ENCODE results near the gene ZBTB16.

The ZBTB16 gene

GRCh38 chr11:114076921-114077331 is 17.4 kb downstream of the ZBTB16 start:
- no peak for DNase-seq (ENCODE audit: low spot score)
- H3K4me3 ChIP-seq: peak overlapping the region; percentile 63
- peak overlapping the region; percentile 91 to 92 for H3K27ac ChIP-seq
- TF ChIP-seq, protein P1, sequence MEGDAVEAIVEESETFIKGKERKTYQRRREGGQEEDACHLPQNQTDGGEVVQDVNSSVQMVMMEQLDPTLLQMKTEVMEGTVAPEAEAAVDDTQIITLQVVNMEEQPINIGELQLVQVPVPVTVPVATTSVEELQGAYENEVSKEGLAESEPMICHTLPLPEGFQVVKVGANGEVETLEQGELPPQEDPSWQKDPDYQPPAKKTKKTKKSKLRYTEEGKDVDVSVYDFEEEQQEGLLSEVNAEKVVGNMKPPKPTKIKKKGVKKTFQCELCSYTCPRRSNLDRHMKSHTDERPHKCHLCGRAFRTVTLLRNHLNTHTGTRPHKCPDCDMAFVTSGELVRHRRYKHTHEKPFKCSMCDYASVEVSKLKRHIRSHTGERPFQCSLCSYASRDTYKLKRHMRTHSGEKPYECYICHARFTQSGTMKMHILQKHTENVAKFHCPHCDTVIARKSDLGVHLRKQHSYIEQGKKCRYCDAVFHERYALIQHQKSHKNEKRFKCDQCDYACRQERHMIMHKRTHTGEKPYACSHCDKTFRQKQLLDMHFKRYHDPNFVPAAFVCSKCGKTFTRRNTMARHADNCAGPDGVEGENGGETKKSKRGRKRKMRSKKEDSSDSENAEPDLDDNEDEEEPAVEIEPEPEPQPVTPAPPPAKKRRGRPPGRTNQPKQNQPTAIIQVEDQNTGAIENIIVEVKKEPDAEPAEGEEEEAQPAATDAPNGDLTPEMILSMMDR (IDR thresholded peaks at IDR 0.05): no peak

GRCh38 chr11:114077482-114078305 is 18.2 kb downstream of the ZBTB16 start:
- H3K4me3 ChIP-seq: peak overlapping the region; percentile 63
- no peak for DNase-seq (ENCODE audit: low spot score)
- H3K27ac ChIP-seq: peak overlapping the region; percentile 91 to 92
- TF ChIP-seq, protein P1 (IDR thresholded peaks at IDR 0.05): no peak

- DNase-seq (ENCODE audit: low spot score): no peak
Observed at GRCh38 chr11:114078423-114078822, 18.9 kb downstream of the ZBTB16 start.

DNA sequence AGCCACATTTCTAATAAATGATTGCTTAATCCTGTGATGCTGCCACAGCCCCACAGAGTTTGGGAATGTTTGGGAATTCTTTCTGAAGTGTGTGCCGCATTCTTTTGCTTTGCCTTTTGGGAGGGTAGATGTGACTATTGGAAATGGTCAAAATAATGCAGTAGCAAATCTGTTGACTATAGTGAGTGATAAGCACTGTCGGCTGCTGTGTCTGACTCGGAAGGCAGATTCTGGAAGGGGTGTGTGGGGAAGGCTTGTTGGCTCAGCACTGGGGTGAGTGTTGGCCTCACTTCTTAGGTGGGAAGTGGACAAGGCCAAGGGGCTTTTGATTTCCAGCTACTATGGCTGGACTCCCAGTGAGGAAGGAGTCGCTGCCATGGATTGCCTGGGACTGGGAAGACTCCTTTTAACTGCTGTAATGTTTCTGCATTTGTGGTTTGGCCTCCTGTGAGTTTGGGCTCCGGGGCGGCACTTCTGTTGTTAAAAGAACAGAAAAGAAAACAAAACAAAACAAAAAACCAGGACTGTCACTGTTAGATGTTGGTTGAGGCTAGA is 20.1 kb downstream of the ZBTB16 start:
- Histone ChIP-seq H3K27ac (peak overlapping the region; percentile 91 to 92), H3K4me3 (peak overlapping the region; percentile 63)
- TF ChIP-seq, protein P1 (IDR thresholded peaks at IDR 0.05): no peak
- no peak for DNase-seq (ENCODE audit: low spot score)

More at GRCh38 chr11:114078423-114078822, 18.9 kb downstream of the ZBTB16 start:
- TF ChIP-seq, protein P1 (IDR thresholded peaks at IDR 0.05): no peak
- H3K27ac ChIP-seq: peak overlapping the region; percentile 91 to 92
- H3K4me3 ChIP-seq: peak overlapping the region; percentile 63

- no peak for DNase-seq (ENCODE audit: low spot score)
- peak overlapping the region; percentile 63 for H3K4me3 ChIP-seq
Observed at GRCh38 chr11:114080219-114080618, 20.7 kb downstream of the ZBTB16 start.

DNA sequence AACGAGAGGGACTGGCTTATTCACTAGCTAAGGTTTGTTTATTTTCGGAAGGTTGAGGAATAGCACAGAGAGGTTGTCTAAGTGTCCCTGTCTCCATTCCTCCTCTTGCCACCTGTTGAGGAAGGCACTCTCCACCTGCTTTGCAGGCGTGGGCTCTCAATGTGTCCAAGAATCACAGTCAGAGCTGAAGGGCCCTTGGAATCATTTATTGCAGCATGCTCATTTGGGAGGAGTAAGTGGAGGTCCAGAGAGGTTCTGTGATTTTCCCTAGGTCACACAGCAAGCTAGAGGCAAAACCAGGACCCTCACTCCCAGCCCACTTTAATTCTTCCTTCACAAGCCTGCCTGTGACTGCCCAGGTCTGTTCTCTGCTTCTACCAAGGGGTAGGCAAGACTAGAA is 21.3 kb downstream of the ZBTB16 start:
- DNase-seq (ENCODE audit: low spot score): no peak
- Histone ChIP-seq H3K27ac (peak overlapping the region; percentile 91 to 92), H3K4me3 (peak overlapping the region; percentile 63)
- TF ChIP-seq, protein P1 (IDR thresholded peaks at IDR 0.05): no peak

More at GRCh38 chr11:114080219-114080618, 20.7 kb downstream of the ZBTB16 start:
- H3K27ac ChIP-seq: peak overlapping the region; percentile 91 to 92
- TF ChIP-seq, protein P1 (IDR thresholded peaks at IDR 0.05): no peak
